SK-N-SH (cell line): ENCODE data around the gene MAP4K4. TPM values are rescaled to one million over a fixed set of nuclear protein-coding genes. Genes with fewer than 3 reads are reported as not detected.

ENCODE experiments used
- CTCF ChIA-PET: fragments of 300-600, 350-600 bp; formaldehyde crosslinking; extraction: SDS; loops from one replicate; lab custom pipeline; 2021; lab: Yijun Ruan, JAX
- POLR2A ChIA-PET: fragments of 350-600 bp; sonication (Branson Sonifier 250); formaldehyde crosslinking; extraction: SDS; loops from one replicate; lab custom pipeline; 2020; ENCODE audit warnings: antibody characterized with exemption, inconsistent platforms; lab: Yijun Ruan, JAX
- DNase-seq: peaks from one replicate; pipeline ENCODE4 v3.0.0; 2012
- H2AFZ ChIP-seq: fragments of 200-600 bp; sonication (generic); 2 replicates; pipeline ENCODE4 v1.8.1; 2016; ENCODE audit warnings: antibody characterized with exemption, mild to moderate bottlenecking, low read depth
- H3F3A ChIP-seq: fragments of 200-600 bp; sonication (generic); replicated peaks from 2 replicates; pipeline ENCODE3; 2016; ENCODE audit warnings: antibody characterized with exemption, mild to moderate bottlenecking; ENCODE audit not compliant: insufficient read depth
- H3K27ac ChIP-seq, 2 experiments: fragments of 200-500 bp in 1 of 2; fragments of 200-600 bp in 1 of 2; sonication (Bioruptor generic) in 1 of 2; sonication (generic), shearing (Covaris generic) in 1 of 2; 2 replicates each; pipeline versions ENCODE4 v1.5.1 to v1.6.1; 2014 to 2016; ENCODE audit warnings: low read depth in 2 of 2, inconsistent platforms in 1 of 2, low read length in 1 of 2, mild to moderate bottlenecking in 1 of 2, mixed read lengths in 1 of 2
- H3K27me3 ChIP-seq: fragments of 200-600 bp; sonication (generic), shearing (Covaris generic); 2 replicates; pipeline ENCODE4 v1.6.1; 2016; ENCODE audit warnings: mixed run types; ENCODE audit not compliant: insufficient read depth
- H3K36me3 ChIP-seq, 2 experiments: fragments of 200-500 bp in 1 of 2; fragments of 200-600 bp in 1 of 2; sonication (Bioruptor generic) in 1 of 2; sonication (generic) in 1 of 2; replicated peaks in 1 of 2; 2 replicates each; pipeline versions ENCODE3 to v1.5.1; 2014 to 2016; ENCODE audit warnings: low read length in 1 of 2, mild to moderate bottlenecking in 1 of 2; ENCODE audit not compliant: insufficient read depth in 2 of 2, control insufficient read depth in 1 of 2
- H3K4me1 ChIP-seq, 2 experiments: fragments of 200-500 bp in 1 of 2; fragments of 200-600 bp in 1 of 2; sonication (Bioruptor generic) in 1 of 2; sonication (generic), shearing (Covaris generic) in 1 of 2; 2 replicates each; pipeline versions ENCODE4 v1.5.1 to v1.6.1; 2014 to 2016; ENCODE audit warnings: low read depth in 1 of 2, low read length in 1 of 2, mixed run types in 1 of 2; ENCODE audit not compliant: insufficient read depth in 2 of 2, control insufficient read depth in 1 of 2
- H3K4me2 ChIP-seq: fragments of 200-600 bp; sonication (generic), shearing (Covaris generic); 2 replicates; pipeline ENCODE4 v1.6.1; 2017; ENCODE audit warnings: mixed run types
- H3K4me3 ChIP-seq, 2 experiments: fragments of 200-500 bp in 1 of 2; fragments of 200-600 bp in 1 of 2; sonication (Bioruptor generic) in 1 of 2; sonication (generic), shearing (Covaris generic) in 1 of 2; 2 replicates each; pipeline versions ENCODE4 v1.5.1 to v1.8.1; 2014 to 2016; ENCODE audit warnings: low read depth in 2 of 2, inconsistent platforms in 1 of 2, low read length in 1 of 2, mild to moderate bottlenecking in 1 of 2, mixed read lengths in 1 of 2, moderate library complexity in 1 of 2
- H3K79me2 ChIP-seq: fragments of 200-600 bp; sonication (generic); 2 replicates; pipeline ENCODE4 v1.8.1; 2017; ENCODE audit warnings: mild to moderate bottlenecking; ENCODE audit not compliant: insufficient read depth
- H3K9ac ChIP-seq: fragments of 200-600 bp; sonication (generic); 2 replicates; pipeline ENCODE4 v1.6.1; 2017; ENCODE audit warnings: mixed run types
- H3K9me2 ChIP-seq: fragments of 200-600 bp; sonication (generic); 2 replicates; pipeline ENCODE4 v1.6.1; 2017; ENCODE audit warnings: mixed run types
- H3K9me3 ChIP-seq: fragments of 200-600 bp; sonication (generic); 2 replicates; pipeline ENCODE4 v1.6.1; 2017; ENCODE audit warnings: mixed run types, mild to moderate bottlenecking, moderate library complexity
- H4K20me1 ChIP-seq: fragments of 200-600 bp; sonication (generic); 2 replicates; pipeline ENCODE4 v1.6.1; 2017; ENCODE audit warnings: mild to moderate bottlenecking, mixed run types; ENCODE audit not compliant: insufficient read depth
- CHD2 ChIP-seq: fragments of 150-350 bp; IDR thresholded peaks from 2 replicates; pipeline ENCODE4 v1.6.1; 2018; ENCODE audit warnings: low read length; ENCODE audit not compliant: partially characterized antibody
- ELF1 ChIP-seq: IDR thresholded peaks from 2 replicates; pipeline ENCODE4 v1.4.0; 2012
- EZH2phosphoT487 ChIP-seq: fragments of 200-600 bp; sonication (generic); IDR thresholded peaks from 2 replicates; pipeline ENCODE4 v1.6.1; 2017; ENCODE audit warnings: low read depth, mixed run types, mild to moderate bottlenecking, antibody characterized with exemption, moderate library complexity, borderline replicate concordance
- FOXJ3 ChIP-seq: sonication (generic); formaldehyde crosslinking; IDR thresholded peaks from 2 replicates; pipeline ENCODE4 v1.5.1; 2020; ENCODE audit warnings: mild to moderate bottlenecking, missing genetic modification reagents
- IRF3 ChIP-seq: fragments of 150-350 bp; IDR thresholded peaks from 2 replicates; pipeline ENCODE4 v1.6.1; 2016; ENCODE audit warnings: mild to moderate bottlenecking, low read depth, low read length
- JUND ChIP-seq: IDR thresholded peaks from 2 replicates; pipeline ENCODE4 v1.4.0; 2012
- MAX ChIP-seq: IDR thresholded peaks from 2 replicates; pipeline ENCODE4 v1.4.0; 2012; ENCODE audit warnings: low read depth
- MEF2A ChIP-seq: IDR thresholded peaks from 2 replicates; pipeline ENCODE4 v1.4.0; 2012; ENCODE audit warnings: low read depth, borderline replicate concordance
- REST ChIP-seq: IDR thresholded peaks from 2 replicates; pipeline ENCODE4 v1.6.1; 2012; ENCODE audit warnings: mild to moderate bottlenecking, low read depth, low read length, moderate library complexity
- RXRA ChIP-seq: IDR thresholded peaks from 2 replicates; pipeline ENCODE4 v1.4.0; 2012; ENCODE audit warnings: low read depth, mild to moderate bottlenecking, borderline replicate concordance
- SIN3A ChIP-seq: IDR thresholded peaks from 2 replicates; pipeline ENCODE4 v1.6.1; 2012; ENCODE audit warnings: low read depth, mild to moderate bottlenecking, low read length, moderate library complexity, borderline replicate concordance
- TAF1 ChIP-seq: IDR thresholded peaks from 2 replicates; pipeline ENCODE4 v1.6.1; 2012; ENCODE audit warnings: low read depth, mild to moderate bottlenecking, low read length, moderate library complexity, borderline replicate concordance
- TCF12 ChIP-seq: IDR thresholded peaks from 2 replicates; pipeline ENCODE4 v1.4.0; 2012
- WGBS: methylation state at CpG from one replicate; pipeline ENCODE4 v1.1.6; 2017; ENCODE audit warnings: low lambda C conversion rate; 5-methylcytosine and 5-hydroxymethylcytosine counted together
- polyA plus RNA-seq, 3 experiments: library from polyadenylated mRNA; depleted of rRNA; stranded (reverse); fragments of >200 nt; gene quantifications; 2 replicates each; pipeline ENCODE4 v1.2.3, GENCODE V29; 2012
- TF ChIP-seq, protein P1 (sequence below): fragments of 150-350 bp; IDR thresholded peaks from 2 replicates; pipeline ENCODE4 v1.6.1; 2017; ENCODE audit warnings: antibody characterized with exemption, low read length, low read depth, borderline replicate concordance
- TF ChIP-seq, protein P2 (sequence below): IDR thresholded peaks from 2 replicates; pipeline ENCODE4; 2012
- TF ChIP-seq, protein P3 (sequence below): fragments of 200-600 bp; sonication (generic); IDR thresholded peaks from 2 replicates; pipeline ENCODE4 v1.6.1; 2017; ENCODE audit warnings: antibody characterized with exemption, mild to moderate bottlenecking, moderate library complexity

The MAP4K4 gene
- polyA plus RNA-seq, 1 of the 3 experiments (the other 2 are of a cell fraction): 72.9 TPM

GRCh38 chr2:101777337-101777736 lies 79.8 kb downstream of the MAP4K4 start:
- POLR2A ChIA-PET: no interaction called here
- H4K20me1 ChIP-seq: peaks cover 99% of the 10 kb centered on the region
- TF ChIP-seq MEF2A: no peak
- TF ChIP-seq TCF12: no peak
- no peak for TF ChIP-seq FOXJ3 (CRISPR knock-in tag)
- no peak for TF ChIP-seq JUND
- TF ChIP-seq, protein P1, sequence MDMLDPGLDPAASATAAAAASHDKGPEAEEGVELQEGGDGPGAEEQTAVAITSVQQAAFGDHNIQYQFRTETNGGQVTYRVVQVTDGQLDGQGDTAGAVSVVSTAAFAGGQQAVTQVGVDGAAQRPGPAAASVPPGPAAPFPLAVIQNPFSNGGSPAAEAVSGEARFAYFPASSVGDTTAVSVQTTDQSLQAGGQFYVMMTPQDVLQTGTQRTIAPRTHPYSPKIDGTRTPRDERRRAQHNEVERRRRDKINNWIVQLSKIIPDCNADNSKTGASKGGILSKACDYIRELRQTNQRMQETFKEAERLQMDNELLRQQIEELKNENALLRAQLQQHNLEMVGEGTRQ: no peak
- TF ChIP-seq, protein P2, sequence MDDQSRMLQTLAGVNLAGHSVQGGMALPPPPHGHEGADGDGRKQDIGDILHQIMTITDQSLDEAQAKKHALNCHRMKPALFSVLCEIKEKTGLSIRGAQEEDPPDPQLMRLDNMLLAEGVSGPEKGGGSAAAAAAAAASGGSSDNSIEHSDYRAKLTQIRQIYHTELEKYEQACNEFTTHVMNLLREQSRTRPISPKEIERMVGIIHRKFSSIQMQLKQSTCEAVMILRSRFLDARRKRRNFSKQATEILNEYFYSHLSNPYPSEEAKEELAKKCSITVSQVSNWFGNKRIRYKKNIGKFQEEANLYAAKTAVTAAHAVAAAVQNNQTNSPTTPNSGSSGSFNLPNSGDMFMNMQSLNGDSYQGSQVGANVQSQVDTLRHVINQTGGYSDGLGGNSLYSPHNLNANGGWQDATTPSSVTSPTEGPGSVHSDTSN: no peak
- TF ChIP-seq, protein P3, sequence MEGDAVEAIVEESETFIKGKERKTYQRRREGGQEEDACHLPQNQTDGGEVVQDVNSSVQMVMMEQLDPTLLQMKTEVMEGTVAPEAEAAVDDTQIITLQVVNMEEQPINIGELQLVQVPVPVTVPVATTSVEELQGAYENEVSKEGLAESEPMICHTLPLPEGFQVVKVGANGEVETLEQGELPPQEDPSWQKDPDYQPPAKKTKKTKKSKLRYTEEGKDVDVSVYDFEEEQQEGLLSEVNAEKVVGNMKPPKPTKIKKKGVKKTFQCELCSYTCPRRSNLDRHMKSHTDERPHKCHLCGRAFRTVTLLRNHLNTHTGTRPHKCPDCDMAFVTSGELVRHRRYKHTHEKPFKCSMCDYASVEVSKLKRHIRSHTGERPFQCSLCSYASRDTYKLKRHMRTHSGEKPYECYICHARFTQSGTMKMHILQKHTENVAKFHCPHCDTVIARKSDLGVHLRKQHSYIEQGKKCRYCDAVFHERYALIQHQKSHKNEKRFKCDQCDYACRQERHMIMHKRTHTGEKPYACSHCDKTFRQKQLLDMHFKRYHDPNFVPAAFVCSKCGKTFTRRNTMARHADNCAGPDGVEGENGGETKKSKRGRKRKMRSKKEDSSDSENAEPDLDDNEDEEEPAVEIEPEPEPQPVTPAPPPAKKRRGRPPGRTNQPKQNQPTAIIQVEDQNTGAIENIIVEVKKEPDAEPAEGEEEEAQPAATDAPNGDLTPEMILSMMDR: no peak
- TF ChIP-seq IRF3: no peak
- TF ChIP-seq MAX: no peak
- no peak for TF ChIP-seq SIN3A
- no peak for TF ChIP-seq ELF1
- no peak for TF ChIP-seq EZH2phosphoT487
- TF ChIP-seq CHD2: no peak
- no peak for TF ChIP-seq RXRA
- TF ChIP-seq REST: no peak
- no peak for TF ChIP-seq TAF1

More at GRCh38 chr2:101777337-101777736, 79.8 kb downstream of the MAP4K4 start:
- Histone ChIP-seq H3K9me2 (no peaks in the 10 kb centered on the region), H2AFZ (no peak overlapping the region), H3F3A (no peaks in the 10 kb centered on the region), H3K36me3 (no peaks in the 10 kb centered on the region), H3K27ac (no peak overlapping the region), H3K27me3 (no peaks in the 10 kb centered on the region), H3K4me1 (peaks cover 36% of the 10 kb centered on the region in 2 experiments), H3K4me2 (no peak overlapping the region), H3K9me3 (no peaks in the 10 kb centered on the region), H3K4me3 (no peak overlapping the region), H3K9ac (no peak overlapping the region), H3K79me2 (peaks cover 100% of the 10 kb centered on the region)
- 96% methylated on average over 5 of the region's 11 CpGs for WGBS
- no peak for DNase-seq
- CTCF ChIA-PET: interaction anchor here (2.0 kb wide), 1 partner anchor 16 kb away, joined by 6 read pairs; no protein-coding TSS in a partner anchor
